ENCODE measurements around the gene RNF123. TPM values are rescaled to one million over a fixed set of nuclear protein-coding genes. Genes with fewer than 3 reads are reported as not detected.

Gene RNF123
- polyA plus RNA-seq, 1 of the 3 experiments (the other 2 are of a cell fraction), result 48.1 TPM

DNA sequence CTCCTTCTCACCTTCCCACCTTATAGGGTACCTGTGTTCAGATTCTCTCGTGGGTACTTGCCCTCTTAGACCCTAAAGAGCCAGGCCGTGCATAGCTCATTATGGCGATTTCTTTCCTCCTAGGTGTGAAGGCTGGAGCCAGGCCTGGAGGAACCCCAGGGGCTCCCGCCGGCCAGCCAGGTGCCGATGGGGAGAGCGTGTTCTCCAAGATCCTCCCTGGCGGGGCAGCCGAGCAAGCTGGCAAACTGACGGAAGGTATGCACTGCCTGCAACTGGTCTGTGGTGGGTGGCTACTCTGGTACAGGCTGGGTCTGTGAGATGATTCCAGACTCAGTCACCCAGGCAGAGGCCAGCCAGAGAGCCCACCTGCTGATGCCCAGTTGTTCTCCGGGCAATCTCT lies 25.1 kb upstream of the RNF123 start:
- DNase-seq, result no peak
- H3K9me2 ChIP-seq, result no peaks in the 10 kb centered on the region
- TF ChIP-seq, protein P1, sequence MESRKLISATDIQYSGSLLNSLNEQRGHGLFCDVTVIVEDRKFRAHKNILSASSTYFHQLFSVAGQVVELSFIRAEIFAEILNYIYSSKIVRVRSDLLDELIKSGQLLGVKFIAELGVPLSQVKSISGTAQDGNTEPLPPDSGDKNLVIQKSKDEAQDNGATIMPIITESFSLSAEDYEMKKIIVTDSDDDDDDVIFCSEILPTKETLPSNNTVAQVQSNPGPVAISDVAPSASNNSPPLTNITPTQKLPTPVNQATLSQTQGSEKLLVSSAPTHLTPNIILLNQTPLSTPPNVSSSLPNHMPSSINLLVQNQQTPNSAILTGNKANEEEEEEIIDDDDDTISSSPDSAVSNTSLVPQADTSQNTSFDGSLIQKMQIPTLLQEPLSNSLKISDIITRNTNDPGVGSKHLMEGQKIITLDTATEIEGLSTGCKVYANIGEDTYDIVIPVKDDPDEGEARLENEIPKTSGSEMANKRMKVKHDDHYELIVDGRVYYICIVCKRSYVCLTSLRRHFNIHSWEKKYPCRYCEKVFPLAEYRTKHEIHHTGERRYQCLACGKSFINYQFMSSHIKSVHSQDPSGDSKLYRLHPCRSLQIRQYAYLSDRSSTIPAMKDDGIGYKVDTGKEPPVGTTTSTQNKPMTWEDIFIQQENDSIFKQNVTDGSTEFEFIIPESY (IDR thresholded peaks at IDR 0.05; ENCODE audit: borderline replicate concordance, low read depth), result no peak
- TF ChIP-seq, protein P2, sequence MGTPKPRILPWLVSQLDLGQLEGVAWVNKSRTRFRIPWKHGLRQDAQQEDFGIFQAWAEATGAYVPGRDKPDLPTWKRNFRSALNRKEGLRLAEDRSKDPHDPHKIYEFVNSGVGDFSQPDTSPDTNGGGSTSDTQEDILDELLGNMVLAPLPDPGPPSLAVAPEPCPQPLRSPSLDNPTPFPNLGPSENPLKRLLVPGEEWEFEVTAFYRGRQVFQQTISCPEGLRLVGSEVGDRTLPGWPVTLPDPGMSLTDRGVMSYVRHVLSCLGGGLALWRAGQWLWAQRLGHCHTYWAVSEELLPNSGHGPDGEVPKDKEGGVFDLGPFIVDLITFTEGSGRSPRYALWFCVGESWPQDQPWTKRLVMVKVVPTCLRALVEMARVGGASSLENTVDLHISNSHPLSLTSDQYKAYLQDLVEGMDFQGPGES (IDR thresholded peaks at IDR 0.05; ENCODE audit: low read depth, low read length), result no peak
- TF ChIP-seq, protein P3, sequence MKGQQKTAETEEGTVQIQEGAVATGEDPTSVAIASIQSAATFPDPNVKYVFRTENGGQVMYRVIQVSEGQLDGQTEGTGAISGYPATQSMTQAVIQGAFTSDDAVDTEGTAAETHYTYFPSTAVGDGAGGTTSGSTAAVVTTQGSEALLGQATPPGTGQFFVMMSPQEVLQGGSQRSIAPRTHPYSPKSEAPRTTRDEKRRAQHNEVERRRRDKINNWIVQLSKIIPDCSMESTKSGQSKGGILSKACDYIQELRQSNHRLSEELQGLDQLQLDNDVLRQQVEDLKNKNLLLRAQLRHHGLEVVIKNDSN (IDR thresholded peaks at IDR 0.05; ENCODE audit: borderline replicate concordance, low read depth), result no peak
- TF ChIP-seq FOXM1 (IDR thresholded peaks at IDR 0.05; ENCODE audit: low read depth) (no peak), POLR2AphosphoS5 (IDR thresholded peaks at IDR 0.05; ENCODE audit: low read depth, low read length) (no peak), NRF1 (IDR thresholded peaks at IDR 0.05; ENCODE audit: low read depth, low read length) (no peak), YY1 (IDR thresholded peaks at IDR 0.05; ENCODE audit: low read depth) (no peak), GABPA (IDR thresholded peaks at IDR 0.05; ENCODE audit: low read depth) (no peak), MXI1 (IDR thresholded peaks at IDR 0.05; ENCODE audit: low read depth, low read length) (no peak), NFIC (IDR thresholded peaks at IDR 0.05; ENCODE audit: borderline replicate concordance) (no peak), RAD21 (IDR thresholded peaks at IDR 0.05; ENCODE audit: low read length) (no peak), FOSL2 (IDR thresholded peaks at IDR 0.05; ENCODE audit: borderline replicate concordance, low read depth) (no peak), GATA2 (CRISPR knock-in tag; IDR thresholded peaks at IDR 0.05) (no peak), CHD2 (IDR thresholded peaks at IDR 0.05; ENCODE audit: low read length, partially characterized antibody) (no peak), RXRA (IDR thresholded peaks at IDR 0.05; ENCODE audit: borderline replicate concordance, low read depth) (no peak), TEAD4 (IDR thresholded peaks at IDR 0.05; ENCODE audit: borderline replicate concordance, insufficient read depth) (no peak), EP300 (IDR thresholded peaks at IDR 0.05; ENCODE audit: borderline replicate concordance in 1 of 2, low read depth in 1 of 2, low read length in 1 of 2) (no peak), EZH2phosphoT487 (IDR thresholded peaks at IDR 0.05; ENCODE audit: borderline replicate concordance, low read depth) (no peak)
- TF ChIP-seq, protein P4, sequence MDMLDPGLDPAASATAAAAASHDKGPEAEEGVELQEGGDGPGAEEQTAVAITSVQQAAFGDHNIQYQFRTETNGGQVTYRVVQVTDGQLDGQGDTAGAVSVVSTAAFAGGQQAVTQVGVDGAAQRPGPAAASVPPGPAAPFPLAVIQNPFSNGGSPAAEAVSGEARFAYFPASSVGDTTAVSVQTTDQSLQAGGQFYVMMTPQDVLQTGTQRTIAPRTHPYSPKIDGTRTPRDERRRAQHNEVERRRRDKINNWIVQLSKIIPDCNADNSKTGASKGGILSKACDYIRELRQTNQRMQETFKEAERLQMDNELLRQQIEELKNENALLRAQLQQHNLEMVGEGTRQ (IDR thresholded peaks at IDR 0.05; ENCODE audit: borderline replicate concordance, low read depth, low read length), result no peak
- TF ChIP-seq, protein P5, sequence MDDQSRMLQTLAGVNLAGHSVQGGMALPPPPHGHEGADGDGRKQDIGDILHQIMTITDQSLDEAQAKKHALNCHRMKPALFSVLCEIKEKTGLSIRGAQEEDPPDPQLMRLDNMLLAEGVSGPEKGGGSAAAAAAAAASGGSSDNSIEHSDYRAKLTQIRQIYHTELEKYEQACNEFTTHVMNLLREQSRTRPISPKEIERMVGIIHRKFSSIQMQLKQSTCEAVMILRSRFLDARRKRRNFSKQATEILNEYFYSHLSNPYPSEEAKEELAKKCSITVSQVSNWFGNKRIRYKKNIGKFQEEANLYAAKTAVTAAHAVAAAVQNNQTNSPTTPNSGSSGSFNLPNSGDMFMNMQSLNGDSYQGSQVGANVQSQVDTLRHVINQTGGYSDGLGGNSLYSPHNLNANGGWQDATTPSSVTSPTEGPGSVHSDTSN (IDR thresholded peaks at IDR 0.05), result no peak
- POLR2A ChIA-PET, result no interaction called here
- no peak overlapping the region for H3K4me2 ChIP-seq
- H3K79me2 ChIP-seq (ENCODE audit: insufficient read depth), result no peaks in the 10 kb centered on the region
- H3K4me1 ChIP-seq (ENCODE audit: control insufficient read depth in 1 of 2, insufficient read depth in 2 of 2, low read depth in 1 of 2, low read length in 1 of 2), result peaks cover 0 to 4% of the 10 kb centered on the region in 2 experiments; a peak in 1 of 4 replicates
- no peak overlapping the region; a peak in 1 of 4 replicates for H3K27ac ChIP-seq (ENCODE audit: low read depth in 2 of 2, low read length in 1 of 2)
- H2AFZ ChIP-seq (ENCODE audit: low read depth), result no peak overlapping the region
- no peak overlapping the region for H3K9ac ChIP-seq
- no peaks in the 10 kb centered on the region for H3K36me3 ChIP-seq (replicated peaks in 1 of 2; ENCODE audit: control insufficient read depth in 1 of 2, insufficient read depth in 2 of 2, low read length in 1 of 2)
- no peaks in the 10 kb centered on the region for H3K9me3 ChIP-seq
- 60% methylated on average over 3 of the region's 11 CpGs for WGBS (ENCODE audit: low lambda C conversion rate)
- no peaks in the 10 kb centered on the region for H3K27me3 ChIP-seq (ENCODE audit: insufficient read depth)
- no peak overlapping the region for H3K4me3 ChIP-seq (ENCODE audit: low read depth in 2 of 2, low read length in 1 of 2)
- CTCF ChIA-PET, result interaction anchor here (3.1 to 5.3 kb wide), 2 partner anchors 7 to 125 kb away, joined by 20 to 57 read pairs; no protein-coding TSS in a partner anchor
- H3F3A ChIP-seq (replicated peaks; ENCODE audit: insufficient read depth), result no peaks in the 10 kb centered on the region
- H4K20me1 ChIP-seq (ENCODE audit: insufficient read depth), result no peaks in the 10 kb centered on the region

All from SK-N-SH (cell line).